Neural crest cell (in vitro differentiated cells): ENCODE results near the gene SUMF2. TPM values are rescaled to one million over a fixed set of nuclear protein-coding genes. Genes with fewer than 3 reads are reported as not detected.
"Not testable (repeated sequence)": the region's sequence is repeated elsewhere in the genome, so short reads cannot be mapped to it uniquely, and the experiment has no call there.

Experiments used
- DNase-seq: peaks from one replicate; pipeline ENCODE4 v3.0.0; 2021; ENCODE audit warnings: low read depth, mixed read lengths, low spot score
- H3K27ac Mint-ChIP-seq: one replicate; pipeline ENCODE4 v1.8.0; 2021; ENCODE audit warnings: mild to moderate bottlenecking, mixed read lengths; ENCODE audit not compliant: unreplicated experiment
- H3K27me3 Mint-ChIP-seq: 2 replicates; pipeline ENCODE4 v1.8.0; 2021; ENCODE audit warnings: low read depth, mild to moderate bottlenecking, mixed read lengths
- H3K36me3 Mint-ChIP-seq: 2 replicates; pipeline ENCODE4 v1.8.0; 2021; ENCODE audit warnings: low read depth, mild to moderate bottlenecking, mixed read lengths
- H3K4me1 Mint-ChIP-seq: 2 replicates; pipeline ENCODE4 v1.8.0; 2021; ENCODE audit warnings: mixed read lengths
- H3K4me3 Mint-ChIP-seq: one replicate; pipeline ENCODE4 v1.8.0; 2021; ENCODE audit warnings: mild to moderate bottlenecking, mixed read lengths
- H3K9me3 Mint-ChIP-seq: 2 replicates; pipeline ENCODE4 v1.8.0; 2021; ENCODE audit warnings: mixed read lengths
- CTCF ChIP-seq: fragments of 200-600 bp; sonication (generic); conservative IDR thresholded peaks from 2 replicates; pipeline ENCODE4 v1.5.0; 2021; ENCODE audit warnings: antibody characterized with exemption, mild to moderate bottlenecking
- long read RNA-seq: library from polyadenylated mRNA; unstranded; transcript quantifications from one replicate; pipeline ENCODE4 v2.0.0, GENCODE V29; 2020
- total RNA-seq: library from RNA; stranded (reverse); gene quantifications from 2 replicates; pipeline ENCODE4 v1.2.1, GENCODE V29; 2021

Gene SUMF2
- total RNA-seq, result 82.1 and 85.9 TPM in 2 replicates
- long read RNA-seq, transcript SUMF2-211 (7 exons, 1,771 nt), result minor isoform, 5 of 133 reads
- long read RNA-seq, transcript SUMF2-208 (9 exons, 2,052 nt), result major isoform, 96 of 133 reads
- long read RNA-seq, transcript SUMF2-204 (8 exons, 1,683 nt), result minor isoform, 5 of 133 reads
- long read RNA-seq, partial matches to known transcripts, result 3 of 133 reads
- long read RNA-seq, other reads (novel, unspliced or antisense), result 8 of 133 reads

DNA sequence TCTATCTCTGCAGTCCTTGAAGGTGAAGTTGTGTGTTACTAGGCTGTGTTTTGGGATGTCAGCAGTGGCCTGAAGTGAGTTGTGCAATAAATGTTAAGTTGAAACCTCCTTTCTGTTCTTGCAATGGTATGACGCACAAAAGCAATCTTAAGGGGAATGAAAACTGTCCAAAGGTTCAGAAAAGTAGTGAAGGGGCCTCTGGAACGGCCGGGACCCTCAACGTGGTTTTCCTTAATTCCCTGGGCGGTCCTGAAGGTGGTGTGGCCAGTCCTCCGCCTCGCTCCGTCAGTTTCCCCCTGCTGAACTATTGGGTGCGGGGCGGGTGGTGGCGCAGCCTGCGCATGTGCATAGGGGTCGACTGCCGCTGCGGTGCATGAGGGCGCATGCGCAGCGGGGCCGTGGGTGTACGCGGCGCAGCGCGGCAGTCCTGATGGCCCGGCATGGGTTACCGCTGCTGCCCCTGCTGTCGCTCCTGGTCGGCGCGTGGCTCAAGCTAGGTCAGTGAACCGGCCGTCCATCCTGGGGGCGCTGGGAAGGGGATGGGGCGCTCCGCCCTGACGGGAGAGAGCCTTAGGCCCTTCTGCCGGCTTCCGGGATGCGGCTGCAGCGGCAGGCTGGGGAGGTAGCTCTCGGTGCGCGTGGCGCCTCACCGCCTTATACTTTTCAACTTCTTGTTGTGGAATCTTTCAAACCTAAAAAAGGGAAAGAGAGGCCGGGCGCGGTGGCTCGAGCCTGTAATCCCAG lies at the start of gene SUMF2:
Gene SUMF2, plus strand, starts transcription at position 405 of the 744 bp plus-strand sequence. Its CDS starts 26 bp downstream, at position 431.
- H3K36me3 Mint-ChIP-seq, result peaks cover 16% of the 10 kb centered on the region
- H3K4me1 Mint-ChIP-seq, result peaks cover 26% of the 10 kb centered on the region
- H3K27me3 Mint-ChIP-seq, result no peaks in the 10 kb centered on the region
- H3K4me3 Mint-ChIP-seq, result peak within 1 kb of the TSS; percentile 94
- no peaks in the 10 kb centered on the region for H3K9me3 Mint-ChIP-seq
- TF ChIP-seq CTCF, result no peak
- DNase-seq, result peak; percentile 82
- peak within 1 kb of the TSS; percentile 96 for H3K27ac Mint-ChIP-seq

DNA sequence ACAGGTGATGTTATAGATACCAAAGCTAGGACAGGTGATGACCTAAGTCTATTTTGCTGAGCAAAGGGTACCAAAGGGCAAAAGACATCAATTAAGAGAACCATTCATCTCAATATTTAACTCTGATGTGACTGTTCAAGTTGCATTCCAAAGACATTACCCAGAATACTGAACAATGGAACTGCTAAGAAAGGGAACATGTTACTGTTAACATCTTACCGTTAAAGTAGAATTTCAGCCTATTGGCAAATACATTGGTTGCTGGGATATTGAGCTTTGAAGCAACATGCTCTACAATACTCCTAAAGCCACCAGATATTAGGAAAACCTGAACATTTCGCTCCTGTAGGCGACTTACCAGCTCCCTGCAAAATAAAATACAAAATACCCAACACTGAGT lies 47.1 kb upstream of the SUMF2 start:
- H3K4me1 Mint-ChIP-seq, H3K4me3 Mint-ChIP-seq, DNase-seq, H3K27ac Mint-ChIP-seq, H3K27me3 Mint-ChIP-seq, H3K9me3 Mint-ChIP-seq, H3K36me3 Mint-ChIP-seq: not testable (repeated sequence)

GRCh38 chr7:56019501-56019900 lies 44.6 kb upstream of the SUMF2 start:
- no peaks in the 10 kb centered on the region for H3K27me3 Mint-ChIP-seq
- TF ChIP-seq CTCF, result no peak
- no peaks in the 10 kb centered on the region for H3K9me3 Mint-ChIP-seq
- no peak overlapping the region for H3K27ac Mint-ChIP-seq
- DNase-seq, result no peak
- no peaks in the 10 kb centered on the region for H3K4me1 Mint-ChIP-seq
- H3K36me3 Mint-ChIP-seq, result no peaks in the 10 kb centered on the region
- no peak overlapping the region for H3K4me3 Mint-ChIP-seq

GRCh38 chr7:56023500-56023899 lies 40.6 kb upstream of the SUMF2 start:
- Mint-ChIP-seq H3K27ac (no peak overlapping the region), H3K4me3 (no peak overlapping the region), H3K27me3 (no peaks in the 10 kb centered on the region), H3K4me1 (no peaks in the 10 kb centered on the region), H3K9me3 (no peaks in the 10 kb centered on the region), H3K36me3 (peaks cover 7% of the 10 kb centered on the region)
- no peak for DNase-seq
- no peak for TF ChIP-seq CTCF

GRCh38 chr7:56026538-56026937 lies 37.5 kb upstream of the SUMF2 start:
- no peak for TF ChIP-seq CTCF
- H3K27me3 Mint-ChIP-seq, result no peaks in the 10 kb centered on the region
- no peaks in the 10 kb centered on the region for H3K4me1 Mint-ChIP-seq
- H3K36me3 Mint-ChIP-seq, result peaks cover 13% of the 10 kb centered on the region
- no peaks in the 10 kb centered on the region for H3K9me3 Mint-ChIP-seq
- no peak overlapping the region for H3K27ac Mint-ChIP-seq
- no peak for DNase-seq
- H3K4me3 Mint-ChIP-seq, result no peak overlapping the region
